ENCODE results near the gene BAZ1B.

The BAZ1B gene

DNA sequence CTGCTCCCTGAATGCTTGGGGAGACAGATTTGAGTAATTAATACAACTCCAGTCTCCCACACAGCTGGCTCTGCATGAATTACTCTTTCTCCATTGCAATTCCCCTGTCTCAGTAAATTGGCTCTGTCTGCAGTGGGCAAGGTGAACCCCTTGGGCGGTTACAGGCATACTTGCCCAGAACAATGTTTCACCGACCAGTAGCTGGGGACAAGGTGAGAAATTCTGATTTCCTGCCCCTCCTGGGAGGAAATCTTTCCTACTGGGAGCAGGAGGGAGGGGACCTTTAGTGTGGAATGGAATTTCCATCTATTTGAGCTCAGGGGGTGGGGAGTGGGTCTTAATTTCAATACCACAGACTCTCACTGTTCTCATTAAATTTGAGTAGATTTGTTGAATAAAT, 130.7 kb downstream of the BAZ1B start:
- peaks cover 3% of the 10 kb centered on the region for H3K27me3 Mint-ChIP-seq
- peaks cover 6% of the 10 kb centered on the region for H3K36me3 Mint-ChIP-seq (ENCODE audit: low read depth)
- H3K27ac Mint-ChIP-seq, result no peak overlapping the region
- ATAC-seq (no peak), DNase-seq (no peak)
- no peak overlapping the region for H3K4me3 Mint-ChIP-seq
- H3K9me3 Mint-ChIP-seq, result peaks cover 27% of the 10 kb centered on the region
- H3K4me1 Mint-ChIP-seq, result no peaks in the 10 kb centered on the region

All from activated naive CD8-positive, alpha-beta T cell treated with anti-CD3 and anti-CD28 coated beads, Interleukin-2, amount 50 U/mL, for 24 hours (primary cell).